Renal cortex interstitium (tissue), 15 donors: Measurements from ENCODE around the gene ZNF10. TPM values are rescaled to one million over a fixed set of nuclear protein-coding genes. Genes with fewer than 3 reads are reported as not detected.
A peak's percentile ranks its signal among the peaks of the same experiment; 100 is the strongest.

Experiments
- DNase-seq, 11 donors: peaks; one replicate each; pipeline ENCODE4 v3.0.0-alpha.2; 2013; ENCODE audit warnings: low read depth in 9 of 11, low spot score in 4 of 11; ENCODE audit errors: extremely low read depth in 1 of 11
- long read RNA-seq, 16 experiments: transcript quantifications; one replicate each; lab custom pipeline, GENCODE V29; 2026
- polyA plus RNA-seq, 3 donors: library from polyadenylated mRNA; unstranded; fragments of 120-200 nt; gene quantifications; one replicate each; pipeline ENCODE4 v1.2.1, GENCODE V29; 2013; ENCODE audit not compliant: insufficient read length in 3 of 3

Gene ZNF10
- polyA plus RNA-seq = 10 to 100 TPM; 17.1 to 38.0 (median 21.8) TPM
- long read RNA-seq, donor 1, partial matches to known transcripts = 0 of 2 reads
- long read RNA-seq, donor 1, other reads (novel, unspliced or antisense) = 0 of 2 reads
- long read RNA-seq, donor 2 = 0 reads
- long read RNA-seq, donor 3, partial matches to known transcripts = 0 of 2 reads
- long read RNA-seq, donor 3, other reads (novel, unspliced or antisense) = 0 of 2 reads
- long read RNA-seq, donor 4 = 0 reads
- long read RNA-seq, donor 5 = 0 reads
- long read RNA-seq, donor 6, partial matches to known transcripts = 0 of 7 reads
- long read RNA-seq, donor 6, other reads (novel, unspliced or antisense) = 5 of 7 reads
- long read RNA-seq, donor 7, partial matches to known transcripts = 0 of 1 reads
- long read RNA-seq, donor 7, other reads (novel, unspliced or antisense) = 0 of 1 reads
- long read RNA-seq, donor 8, partial matches to known transcripts = 0 of 1 reads
- long read RNA-seq, donor 8, other reads (novel, unspliced or antisense) = 0 of 1 reads
- long read RNA-seq, donor 9, full-length matches to known transcripts = 1 of 1 reads
- long read RNA-seq, donor 9, partial matches to known transcripts = 0 of 1 reads
- long read RNA-seq, donor 9, other reads (novel, unspliced or antisense) = 0 of 1 reads
- long read RNA-seq, donor 10, partial matches to known transcripts = 7 of 14 reads
- long read RNA-seq, donor 10, other reads (novel, unspliced or antisense) = 5 of 14 reads
- long read RNA-seq, donor 11, full-length matches to known transcripts = 3 of 3 reads
- long read RNA-seq, donor 11, partial matches to known transcripts = 0 of 3 reads
- long read RNA-seq, donor 11, other reads (novel, unspliced or antisense) = 0 of 3 reads
- long read RNA-seq, donor 12, partial matches to known transcripts = 8 of 8 reads
- long read RNA-seq, donor 12, other reads (novel, unspliced or antisense) = 0 of 8 reads
- long read RNA-seq, donor 13 = 0 reads
- long read RNA-seq, donor 14 = 0 reads
- long read RNA-seq, donor 15 = 0 reads
- long read RNA-seq, donor 16, partial matches to known transcripts = 7 of 15 reads
- long read RNA-seq, donor 16, other reads (novel, unspliced or antisense) = 7 of 15 reads

GRCh38 chr12:133130038-133130807 is at the start of gene ZNF10, which contains the start of gene ZNF891:
Gene ZNF10 (plus strand): TSS chr12:133130627. CDS start chr12:133144493, 13,866 bp downstream.
Gene ZNF891 (minus strand): TSS chr12:133130274. CDS start chr12:133121918, 8,356 bp downstream.
- DNase-seq = peak; percentile 81 to 95 (median 93)

- no peak for DNase-seq
These were observed 49.2 kb upstream of the ZNF10 start for GRCh38 chr12:133081159-133081780.

GRCh38 chr12:133083345-133083744 is 47.1 kb upstream of the ZNF10 start:
- no peak for DNase-seq

- DNase-seq = no peak
These were observed 24.8 kb upstream of the ZNF10 start for GRCh38 chr12:133105620-133106019.

- DNase-seq = no peak
These were observed 24.2 kb upstream of the ZNF10 start for GRCh38 chr12:133106253-133106652.

- no peak for DNase-seq
These were observed 23.3 kb upstream of the ZNF10 start for GRCh38 chr12:133107121-133107520.

- DNase-seq = no peak
These were observed 22.3 kb upstream of the ZNF10 start for GRCh38 chr12:133108150-133108549.

GRCh38 chr12:133120385-133121191 is 9.8 kb upstream of the ZNF10 start:
- no peak for DNase-seq

- no peak for DNase-seq
These were observed 5.8 kb upstream of the ZNF10 start for GRCh38 chr12:133124674-133125073.

GRCh38 chr12:133129368-133130037 is 924 bp upstream of the ZNF10 start:
- DNase-seq = peak in 1 of 11 donors; percentile 4

- DNase-seq = peak in 1 of 11 donors; percentile 20
These were observed 341 bp downstream of the ZNF10 start for GRCh38 chr12:133130808-133131128.

- DNase-seq = no peak
These were observed 5.3 kb downstream of the ZNF10 start for GRCh38 chr12:133135747-133136146.

GRCh38 chr12:133145981-133146380 is 15.6 kb downstream of the ZNF10 start:
- DNase-seq = no peak

- DNase-seq = no peak
These were observed 25.8 kb downstream of the ZNF10 start for GRCh38 chr12:133156125-133156690.

- DNase-seq = no peak
These were observed 35.3 kb downstream of the ZNF10 start for GRCh38 chr12:133165776-133166175.

- no peak for DNase-seq
These were observed 42.1 kb downstream of the ZNF10 start for GRCh38 chr12:133172491-133172890.

- DNase-seq = no peak
These were observed 44.5 kb downstream of the ZNF10 start for GRCh38 chr12:133174901-133175300.
